ENCODE data around the gene PTPRZ1.

Gene PTPRZ1

DNA sequence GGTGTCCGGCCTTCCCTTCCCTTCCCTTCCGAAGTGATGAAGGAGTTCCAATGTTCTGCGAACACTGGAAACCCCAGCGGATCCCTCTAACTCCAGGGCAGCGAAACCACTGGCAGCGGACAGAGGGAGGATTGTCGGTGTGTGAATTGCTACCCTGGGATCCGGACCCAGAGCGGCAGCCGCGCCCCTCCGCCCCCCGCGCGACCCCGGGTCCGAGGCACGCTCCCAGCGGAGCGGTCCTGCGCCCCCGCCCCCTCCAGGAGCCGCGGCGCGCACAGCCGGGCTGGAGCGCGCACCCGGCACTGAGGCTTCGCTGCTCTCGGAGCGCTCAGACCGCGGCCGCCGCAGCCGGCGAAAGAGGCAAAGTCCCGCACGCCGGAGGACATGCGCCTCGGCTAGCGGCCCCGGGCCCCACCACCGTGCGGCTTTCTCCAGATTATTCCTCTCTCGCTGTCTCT, at the start of gene PTPRZ1:
PTPRZ1 (plus strand) TSS at position 331 of the 458 bp plus-strand sequence. CDS start 339 bp downstream, outside the sequence.
- DNase-seq (ENCODE audit: low read depth, low spot score) = no peak

DNA sequence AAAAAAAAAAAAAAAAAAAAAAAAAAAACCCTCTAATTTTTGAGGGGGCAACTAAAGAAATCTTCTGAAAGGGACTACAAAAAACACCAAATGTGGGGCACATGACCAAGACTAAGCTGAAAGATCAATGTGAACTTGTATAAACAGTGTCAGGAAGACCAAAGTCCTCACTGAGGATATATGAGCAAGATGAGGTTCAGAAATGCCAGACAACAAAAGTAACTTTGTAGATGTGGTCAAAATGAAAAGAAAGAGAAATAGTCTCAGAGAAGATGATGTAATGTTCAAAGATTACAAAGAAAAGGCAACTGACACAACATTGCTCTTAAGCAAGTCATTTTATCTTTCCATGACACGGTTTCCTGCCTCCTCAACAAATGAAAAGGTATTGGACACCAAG, 48.7 kb upstream of the PTPRZ1 start:
- no peak for DNase-seq (ENCODE audit: low read depth, low spot score)

DNA sequence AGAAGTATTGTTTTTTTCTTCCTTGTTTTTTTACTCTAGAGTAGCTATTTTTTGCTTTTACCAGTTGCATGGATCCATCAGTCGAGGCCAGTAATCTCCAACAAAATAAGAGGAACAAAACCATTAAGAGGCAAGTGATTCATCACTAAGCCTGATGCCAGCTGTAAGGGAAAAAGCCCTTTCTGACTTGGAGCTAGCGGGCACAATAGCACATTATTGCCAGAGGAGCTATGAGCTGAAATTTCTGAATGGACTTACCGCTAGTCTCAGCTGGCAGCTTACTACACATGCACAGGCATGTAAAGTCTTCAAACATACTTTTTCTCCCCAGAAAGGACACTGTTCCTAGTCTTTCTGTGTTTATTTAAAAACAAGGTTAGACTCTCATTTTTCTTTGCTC, 41.6 kb upstream of the PTPRZ1 start:
- DNase-seq (ENCODE audit: low read depth, low spot score) = no peak

DNA sequence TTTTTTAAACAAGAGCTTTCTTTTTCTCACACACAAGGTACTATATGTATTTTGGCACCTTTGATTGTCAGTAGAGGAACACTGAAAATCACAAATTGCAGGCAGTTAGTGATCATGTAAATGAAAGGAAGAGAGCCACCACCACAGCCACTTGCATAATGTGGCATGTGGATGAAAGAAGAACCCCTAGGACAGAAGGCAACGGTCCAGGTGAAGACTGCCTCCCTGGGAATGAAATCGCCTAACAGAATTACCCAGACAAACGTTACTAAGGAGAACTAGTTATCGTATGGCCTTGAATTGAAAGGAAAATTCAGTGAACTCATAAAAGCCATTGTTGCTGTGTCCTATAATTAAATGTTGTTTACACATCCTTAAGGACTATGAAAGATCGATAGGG, 41.2 kb upstream of the PTPRZ1 start:
- no peak for DNase-seq (ENCODE audit: low read depth, low spot score)

DNA sequence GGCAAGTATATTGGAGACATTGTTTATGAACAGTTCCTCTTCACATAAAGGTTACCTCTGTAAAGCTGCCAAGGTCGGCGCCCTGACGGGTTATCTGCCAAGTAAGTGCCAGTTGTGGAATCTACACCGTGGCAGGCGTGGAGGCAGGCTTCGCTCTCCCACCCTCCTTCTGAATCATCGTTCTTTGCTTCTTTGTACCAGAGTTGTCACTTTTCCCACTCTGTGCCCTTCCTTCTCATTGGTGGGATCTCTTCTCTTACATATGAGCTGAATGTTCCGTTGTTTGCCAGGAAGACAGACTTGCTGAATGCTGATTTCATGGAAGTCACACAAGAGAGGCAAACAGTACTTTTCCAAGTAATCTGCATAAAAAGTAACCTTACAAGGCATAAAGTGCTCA, 40.6 kb upstream of the PTPRZ1 start:
- DNase-seq (ENCODE audit: low read depth, low spot score) = no peak

- no peak for DNase-seq (ENCODE audit: low read depth, low spot score)
Observed at GRCh38 chr7:121833991-121834390, 39.0 kb upstream of the PTPRZ1 start.

DNA sequence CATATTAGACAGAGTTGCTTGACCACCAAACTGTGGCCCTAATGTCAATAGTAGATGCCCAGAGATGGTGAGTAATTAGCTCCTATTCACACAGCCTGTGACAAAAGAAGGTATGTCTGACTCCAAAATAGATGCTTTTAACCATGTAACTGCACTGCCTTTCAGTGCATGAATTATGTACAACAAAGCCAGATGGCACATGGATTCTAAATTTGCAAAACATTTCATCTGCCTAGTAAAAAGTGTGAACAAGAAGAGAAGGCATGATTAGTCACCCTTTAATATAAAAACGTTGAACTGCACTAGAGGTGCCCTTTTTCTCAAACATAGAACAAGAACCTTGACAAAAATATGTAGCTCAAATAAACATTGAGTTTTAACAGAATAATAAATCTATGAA, 35.5 kb upstream of the PTPRZ1 start:
- DNase-seq (ENCODE audit: low read depth, low spot score) = no peak

GRCh38 chr7:121847041-121847440, 25.9 kb upstream of the PTPRZ1 start:
- no peak for DNase-seq (ENCODE audit: low read depth, low spot score)

DNA sequence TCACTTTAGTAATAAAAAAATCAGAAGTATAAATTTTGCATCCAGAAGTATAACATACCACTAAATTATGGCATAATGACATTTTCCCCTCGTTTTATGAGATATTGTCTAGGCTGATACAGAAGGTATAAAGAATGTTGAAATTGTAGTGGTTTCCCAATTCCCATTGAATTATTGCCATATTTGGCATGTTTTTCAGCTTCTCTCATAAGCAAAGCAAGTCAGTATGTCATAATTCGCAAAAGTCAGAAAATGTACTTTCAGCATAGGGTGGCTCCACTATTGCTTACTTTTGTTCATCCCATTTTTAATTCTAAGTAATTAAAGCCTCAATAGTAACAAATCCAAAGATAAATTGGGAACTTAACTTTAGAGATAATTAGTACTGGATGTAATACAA, 19.7 kb upstream of the PTPRZ1 start:
- DNase-seq (ENCODE audit: low read depth, low spot score) = no peak

GRCh38 chr7:121860953-121861352, 12.0 kb upstream of the PTPRZ1 start:
- no peak for DNase-seq (ENCODE audit: low read depth, low spot score)

DNA sequence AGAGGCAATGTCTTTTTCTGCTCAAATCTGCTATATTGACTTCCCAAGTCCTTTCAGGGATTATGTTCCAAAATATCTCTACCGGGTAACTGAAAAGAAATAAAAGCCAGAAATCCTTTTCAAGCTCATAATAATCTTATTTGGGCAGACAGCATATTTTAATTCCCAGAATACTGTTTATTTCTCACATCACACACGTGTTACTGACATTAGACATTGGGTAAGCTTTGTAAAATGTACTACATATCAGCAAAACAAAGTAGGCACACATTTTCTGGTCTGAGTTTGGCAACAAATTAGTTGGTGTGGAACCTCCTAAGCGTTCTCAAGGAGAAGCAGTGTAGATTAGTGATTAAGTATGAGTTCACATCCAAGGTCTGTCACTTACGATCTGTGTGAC, 10.4 kb upstream of the PTPRZ1 start:
- DNase-seq (ENCODE audit: low read depth, low spot score) = no peak

DNA sequence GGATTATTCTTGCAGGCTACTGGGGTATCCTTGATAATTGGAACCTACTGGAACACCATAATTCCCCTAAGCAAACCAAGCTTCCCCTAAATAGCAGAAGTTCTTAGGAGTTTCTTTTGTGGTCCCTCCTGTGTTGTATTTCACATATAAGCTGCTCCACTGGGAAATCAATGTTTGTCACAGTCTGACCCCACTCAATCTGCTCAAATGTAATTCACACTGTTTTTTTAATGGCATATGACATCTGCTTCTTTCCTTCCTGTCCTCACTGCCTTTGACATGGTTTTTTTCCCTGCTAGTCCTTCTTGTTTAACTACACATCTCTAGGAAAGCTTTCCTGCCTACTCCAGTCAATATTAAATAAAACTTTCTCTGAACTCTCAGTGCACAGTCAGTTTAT, 1.8 kb upstream of the PTPRZ1 start:
- DNase-seq (ENCODE audit: low read depth, low spot score) = no peak

DNA sequence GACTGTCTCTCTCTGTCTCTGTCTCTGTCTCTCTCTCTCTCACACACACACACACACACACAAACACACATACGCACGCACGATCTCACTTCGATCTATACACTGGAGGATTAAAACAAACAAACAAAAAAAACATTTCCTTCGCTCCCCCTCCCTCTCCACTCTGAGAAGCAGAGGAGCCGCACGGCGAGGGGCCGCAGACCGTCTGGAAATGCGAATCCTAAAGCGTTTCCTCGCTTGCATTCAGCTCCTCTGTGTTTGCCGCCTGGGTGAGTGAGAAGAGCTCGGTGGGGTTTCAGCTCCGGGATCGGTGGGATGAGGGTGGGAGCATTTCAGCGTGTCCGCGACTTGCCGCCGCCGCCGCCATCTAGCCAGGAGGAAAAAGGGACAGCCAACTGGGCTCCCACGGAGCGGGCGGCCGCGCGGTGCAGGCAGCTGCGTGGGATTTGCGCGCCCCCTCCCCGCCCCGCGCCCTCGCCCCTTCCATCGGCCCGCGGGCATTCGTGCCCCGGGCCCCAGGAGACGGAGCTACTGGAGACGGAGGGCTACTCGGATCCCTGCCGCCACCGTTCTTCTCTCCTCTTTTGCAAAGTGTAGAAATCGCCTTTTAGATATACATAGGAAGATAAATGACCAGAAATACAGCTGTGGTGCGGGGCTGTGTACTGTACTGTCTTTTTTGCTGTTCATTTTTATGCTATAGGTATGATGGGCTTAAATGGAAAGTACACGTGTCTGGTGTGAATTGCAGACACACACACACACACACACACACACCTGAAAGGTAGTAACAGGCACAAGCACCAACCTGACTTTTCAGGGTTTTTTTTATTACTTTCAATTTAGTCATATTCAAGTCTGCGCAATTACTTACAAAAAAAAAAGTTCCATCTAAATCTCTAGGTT, 581 bp downstream of the PTPRZ1 start:
- no peak for DNase-seq (ENCODE audit: low read depth, low spot score)

- no peak for DNase-seq (ENCODE audit: low read depth, low spot score)
Observed at GRCh38 chr7:121874298-121874697, 1.3 kb downstream of the PTPRZ1 start.

- DNase-seq (ENCODE audit: low read depth, low spot score) = no peak
Observed at GRCh38 chr7:121875203-121875602, 2.2 kb downstream of the PTPRZ1 start.

- no peak for DNase-seq (ENCODE audit: low read depth, low spot score)
Observed at GRCh38 chr7:121876656-121877500, 3.9 kb downstream of the PTPRZ1 start.

DNA sequence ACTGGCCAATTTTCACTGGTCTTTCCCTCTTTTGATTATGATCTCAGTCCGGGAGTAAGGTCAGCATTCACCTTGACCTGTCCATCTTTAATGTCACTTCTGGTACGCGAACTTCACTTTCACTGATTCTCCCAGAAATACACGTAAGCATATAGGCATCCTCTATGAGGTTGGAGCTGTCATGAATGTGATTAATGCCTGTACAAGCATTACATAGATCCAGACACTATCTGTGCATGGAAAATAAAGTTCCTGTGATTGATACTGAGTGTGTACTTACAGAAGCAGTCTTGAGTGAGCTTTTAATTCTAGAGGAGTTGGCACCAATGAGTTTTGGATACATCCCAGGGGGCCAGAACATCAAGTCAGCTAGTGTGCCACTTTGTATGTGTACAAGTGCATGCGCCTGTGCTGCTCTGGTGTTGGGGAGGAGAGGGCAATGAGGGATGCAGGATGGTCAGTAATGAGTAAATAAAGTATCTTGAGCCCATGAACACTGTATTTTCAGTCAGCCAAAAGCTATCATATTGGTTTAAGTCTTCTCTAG, 6.0 kb downstream of the PTPRZ1 start:
- no peak for DNase-seq (ENCODE audit: low read depth, low spot score)

DNA sequence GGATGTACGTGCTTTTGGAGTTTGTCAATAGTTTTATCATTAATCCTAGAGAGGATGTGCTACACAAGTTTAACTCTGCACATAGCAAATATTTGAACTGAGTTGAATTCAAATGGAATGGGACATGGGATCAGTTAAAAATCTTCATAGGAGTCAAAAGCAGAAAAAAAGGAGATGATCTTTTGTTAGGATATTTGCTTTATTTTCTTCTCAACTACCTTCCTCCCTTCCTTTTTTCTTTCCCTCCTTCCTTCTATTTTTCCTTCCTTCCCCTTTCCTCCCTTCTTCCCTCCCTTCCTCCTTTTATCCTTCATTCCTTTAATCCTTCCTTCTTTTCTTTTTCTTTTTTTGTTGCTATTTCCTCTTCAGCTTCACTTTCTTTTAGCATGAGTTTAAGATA, 6.6 kb downstream of the PTPRZ1 start:
- DNase-seq (ENCODE audit: low read depth, low spot score) = no peak

DNA sequence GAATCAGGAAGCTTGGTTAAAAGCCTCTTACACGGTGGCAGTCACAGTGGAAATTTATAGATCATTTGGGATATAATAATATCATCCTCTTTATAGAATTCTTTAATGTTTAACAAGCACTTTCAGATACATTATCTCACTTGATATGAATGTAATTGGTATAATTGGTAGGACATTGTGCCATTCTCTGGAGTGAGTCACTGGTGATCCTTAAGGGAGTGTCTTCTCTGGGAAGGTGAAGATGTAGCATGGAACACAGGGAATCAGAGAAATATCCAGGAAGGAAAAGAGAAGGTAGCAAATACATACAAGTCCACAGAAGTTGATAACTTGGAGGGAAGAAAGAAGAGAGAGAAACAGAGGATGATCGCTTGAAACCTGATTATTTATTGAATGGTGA, 9.8 kb downstream of the PTPRZ1 start:
- DNase-seq (ENCODE audit: low read depth, low spot score) = no peak

GRCh38 chr7:121885166-121885920, 12.4 kb downstream of the PTPRZ1 start:
- no peak for DNase-seq (ENCODE audit: low read depth, low spot score)

- no peak for DNase-seq (ENCODE audit: low read depth, low spot score)
Observed at GRCh38 chr7:121887634-121888033, 14.7 kb downstream of the PTPRZ1 start.

DNA sequence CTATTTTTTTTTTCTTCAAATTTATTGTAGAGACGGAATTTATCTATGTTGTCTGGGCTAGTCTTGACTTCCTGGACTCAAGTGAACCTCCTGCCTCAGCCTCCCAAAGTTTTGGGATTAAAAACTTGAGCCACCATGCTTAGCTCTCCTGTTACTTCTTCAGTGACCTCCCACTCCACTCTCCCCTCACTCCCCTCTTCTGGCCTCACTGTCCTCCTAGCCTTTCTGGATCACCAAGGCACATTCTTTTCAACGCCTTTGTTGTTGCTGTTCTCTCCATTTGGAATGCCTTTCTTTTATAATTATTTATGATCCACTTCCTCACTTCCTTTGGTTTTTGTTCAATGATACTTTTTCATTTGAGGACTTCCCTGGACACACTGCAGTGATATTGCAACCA, 17.9 kb downstream of the PTPRZ1 start:
- no peak for DNase-seq (ENCODE audit: low read depth, low spot score)

Measured in brain pericyte (primary cell).